ENCODE measurements around the gene NKX2-3.

Gene NKX2-3

DNA sequence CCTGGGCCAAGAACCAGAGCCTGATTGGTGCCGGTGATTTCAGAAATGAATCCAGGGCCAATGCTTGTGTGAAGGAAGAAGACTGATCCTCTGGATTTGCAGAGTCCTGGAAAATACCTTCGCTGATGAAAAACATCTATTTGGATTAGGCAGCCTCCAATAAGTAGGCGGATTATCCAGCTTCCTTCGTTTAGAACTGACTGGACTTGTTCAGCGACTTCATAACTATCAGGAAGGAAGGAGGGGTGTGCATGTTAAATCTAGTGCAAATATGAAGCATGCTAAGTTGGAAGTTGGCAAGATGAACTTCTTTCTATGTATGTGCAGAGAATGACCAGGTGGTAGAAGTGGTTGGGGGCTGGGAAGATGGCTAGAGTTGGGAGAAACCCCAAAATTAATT, 41.0 kb downstream of the NKX2-3 start:
- DNase-seq (ENCODE audit: low read depth, low spot score), result no peak

DNA sequence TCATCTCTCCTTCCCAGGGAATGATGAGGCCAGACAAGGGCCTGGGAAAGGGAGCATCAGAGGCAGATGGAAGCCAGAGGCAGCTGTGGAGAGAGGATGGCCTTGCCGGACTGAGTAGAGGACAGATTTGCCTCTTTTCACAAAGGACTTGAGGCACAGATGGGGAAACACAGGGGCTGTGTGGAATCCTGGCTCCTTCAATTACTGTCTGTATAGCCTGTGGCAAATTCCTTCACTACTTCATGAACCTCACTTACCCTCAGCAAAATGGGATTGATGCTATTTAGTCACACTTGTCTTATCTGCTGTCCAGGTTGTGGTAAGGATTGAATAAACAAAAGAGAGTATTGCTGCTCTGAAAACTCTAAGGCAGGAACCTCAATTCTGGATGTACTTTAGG, 47.2 kb downstream of the NKX2-3 start:
- no peak for DNase-seq (ENCODE audit: low read depth, low spot score)

DNA sequence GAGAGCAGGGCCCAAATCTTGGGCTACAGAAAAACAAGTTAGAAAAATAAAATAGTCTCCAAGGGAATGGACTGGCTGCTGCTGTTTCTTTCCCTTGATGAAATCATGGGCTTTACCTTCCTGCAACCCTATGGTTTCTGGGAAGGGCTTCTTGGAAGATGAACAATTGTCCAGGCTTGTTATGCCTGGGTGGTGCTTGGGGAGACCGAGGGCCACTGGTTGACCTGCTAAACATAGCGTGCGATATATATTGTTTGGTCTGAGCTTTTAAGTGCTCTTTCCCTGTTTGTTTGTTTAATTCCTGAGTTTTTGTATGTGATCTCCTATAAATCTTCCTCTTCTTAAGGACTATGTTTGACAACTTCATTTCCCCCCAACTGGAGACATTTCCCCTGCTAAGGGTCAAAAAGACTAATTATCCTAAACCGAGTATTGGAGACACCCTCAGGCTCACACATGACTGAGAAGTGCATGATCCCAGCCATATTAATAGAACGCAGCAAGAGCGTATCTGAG, 49.6 kb downstream of the NKX2-3 start:
- DNase-seq (ENCODE audit: low read depth, low spot score), result no peak

DNA sequence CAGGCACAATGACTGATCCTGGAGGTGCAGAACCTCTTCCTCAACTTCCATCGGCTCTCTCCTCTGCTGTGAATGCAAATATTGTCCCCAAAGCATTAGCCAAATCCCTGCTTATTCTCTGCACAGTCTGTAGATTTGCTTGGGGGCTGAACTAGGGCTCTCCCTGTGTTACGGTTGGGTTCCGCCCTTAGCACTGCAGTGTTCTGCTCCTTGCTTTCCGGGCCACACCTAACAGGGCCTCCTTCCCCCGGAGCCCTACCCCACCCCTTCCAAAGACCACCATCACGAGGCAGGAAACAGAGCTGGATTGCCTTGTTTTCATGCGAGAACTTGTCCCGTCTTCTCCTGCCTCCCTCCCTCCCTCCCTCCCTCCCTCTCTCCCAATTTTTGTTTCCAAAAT, 50.9 kb downstream of the NKX2-3 start:
- no peak for DNase-seq (ENCODE audit: low read depth, low spot score)

All from smooth muscle cell of the brain vasculature (primary cell).